Glutamatergic neuron (in vitro differentiated cells): Measurements from ENCODE around the gene NSUN6. TPM values are rescaled to one million over a fixed set of nuclear protein-coding genes. Genes with fewer than 3 reads are reported as not detected.

Source experiments
- DNase-seq: peaks from one replicate; pipeline ENCODE4 v3.0.0; 2022
- H3K27ac Mint-ChIP-seq: one replicate; pipeline ENCODE4 v1.8.0; 2020; ENCODE audit warnings: mild to moderate bottlenecking, mixed read lengths, inconsistent platforms; ENCODE audit not compliant: unreplicated experiment
- H3K27me3 Mint-ChIP-seq: one replicate; pipeline ENCODE4 v1.8.0; 2020; ENCODE audit warnings: mild to moderate bottlenecking, moderate library complexity, mixed read lengths, inconsistent platforms; ENCODE audit not compliant: unreplicated experiment
- H3K36me3 Mint-ChIP-seq: one replicate; pipeline ENCODE4 v1.8.0; 2020; ENCODE audit warnings: mild to moderate bottlenecking, mixed read lengths, inconsistent platforms; ENCODE audit not compliant: unreplicated experiment
- H3K4me1 Mint-ChIP-seq: one replicate; pipeline ENCODE4 v1.8.0; 2020; ENCODE audit warnings: mild to moderate bottlenecking, low read depth, mixed read lengths, inconsistent platforms; ENCODE audit not compliant: unreplicated experiment
- H3K4me3 Mint-ChIP-seq: one replicate; pipeline ENCODE4 v1.8.0; 2020; ENCODE audit warnings: mild to moderate bottlenecking, mixed read lengths, inconsistent platforms; ENCODE audit not compliant: unreplicated experiment
- H3K9me3 Mint-ChIP-seq: one replicate; pipeline ENCODE4 v1.8.0; 2020; ENCODE audit warnings: mild to moderate bottlenecking, moderate library complexity, mixed read lengths, inconsistent platforms; ENCODE audit not compliant: unreplicated experiment
- CTCF ChIP-seq: fragments of 200-600 bp; sonication (generic); IDR thresholded peaks from one replicate; pipeline ENCODE4 v1.5.0; 2021; ENCODE audit not compliant: partially characterized antibody, unreplicated experiment
- total RNA-seq: library from RNA; stranded (reverse); fragmentation: NEBNext Ultra II Directional; extraction: Animal tissue kit (Norgen Biotek cat#: 25700); gene quantifications from one replicate; pipeline ENCODE4 v1.2.1, GENCODE V29; 2021; ENCODE audit not compliant: unreplicated experiment

The NSUN6 gene
- total RNA-seq, 1 donor from 2014 or later: 20.7 TPM

DNA sequence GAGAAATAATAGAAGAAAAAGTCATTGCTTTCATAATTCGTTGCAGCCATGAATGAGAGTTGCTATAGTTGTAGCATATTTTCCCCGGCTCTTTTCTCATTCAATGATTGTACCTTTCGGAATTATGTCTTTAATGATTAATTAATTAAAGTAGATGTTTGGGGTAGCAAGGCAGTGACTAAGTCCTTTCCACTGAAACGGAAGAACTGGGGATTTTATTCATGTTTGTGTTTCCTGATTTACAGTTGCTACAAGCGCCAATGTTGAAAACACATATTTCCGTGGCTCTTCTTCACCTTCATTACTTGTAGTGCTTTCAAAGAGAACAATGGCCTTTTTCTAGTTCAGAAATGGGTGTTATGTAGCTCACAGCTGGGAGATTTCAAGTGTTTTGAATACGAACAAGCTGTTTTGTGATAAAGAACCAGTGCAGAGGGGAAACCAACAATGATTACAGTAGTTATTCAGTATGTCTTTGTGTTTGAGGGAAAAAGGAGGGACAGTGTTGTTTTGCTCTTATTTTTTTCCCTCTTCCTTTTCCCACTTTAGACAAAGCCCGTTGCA, 153.5 kb downstream of the NSUN6 start:
- no peak overlapping the region for H3K4me3 Mint-ChIP-seq
- peaks cover 2% of the 10 kb centered on the region for H3K4me1 Mint-ChIP-seq
- no peak overlapping the region for H3K27ac Mint-ChIP-seq
- DNase-seq: no peak
- H3K9me3 Mint-ChIP-seq: no peaks in the 10 kb centered on the region
- no peaks in the 10 kb centered on the region for H3K27me3 Mint-ChIP-seq
- no peaks in the 10 kb centered on the region for H3K36me3 Mint-ChIP-seq
- no peak for TF ChIP-seq CTCF

Other genes starting within 250 kb of the NSUN6 start
- 41.4 TPM for gene ARL5B, start 7.8 kb upstream of the NSUN6 start, total RNA-seq